HEK293 (cell line): ENCODE results near the gene ZSCAN4.

ENCODE experiments used
- GLI2 ChIP-seq: fragments of 450-650 bp; formaldehyde crosslinking; IDR thresholded peaks from 2 replicates; pipeline ENCODE4; 2017; ENCODE audit warnings: missing biosample characterization, missing genetic modification characterization, low read depth, borderline replicate concordance
- ZBTB17 ChIP-seq: fragments of 450-650 bp; formaldehyde crosslinking; IDR thresholded peaks from 2 replicates; pipeline ENCODE4 v1.5.1; 2016; ENCODE audit warnings: missing biosample characterization, missing genetic modification characterization
- ZBTB20 ChIP-seq: fragments of 450-650 bp; formaldehyde crosslinking; IDR thresholded peaks from 2 replicates; pipeline ENCODE4 v1.5.1; 2016; ENCODE audit warnings: missing biosample characterization, missing genetic modification characterization
- ZNF624 ChIP-seq: fragments of 450-650 bp; formaldehyde crosslinking; IDR thresholded peaks from 2 replicates; pipeline ENCODE4 v1.5.1; 2017; ENCODE audit warnings: missing biosample characterization, missing genetic modification characterization
- ZNF670 ChIP-seq: fragments of 450-650 bp; formaldehyde crosslinking; IDR thresholded peaks from 2 replicates; pipeline ENCODE4 v1.5.1; 2016; ENCODE audit warnings: missing biosample characterization, missing genetic modification characterization, low read depth
- TF ChIP-seq, protein P1 (sequence below): fragments of 450-650 bp; formaldehyde crosslinking; IDR thresholded peaks from 2 replicates; pipeline ENCODE4 v1.5.1; 2016; ENCODE audit warnings: missing biosample characterization, missing genetic modification characterization

GRCh38 chr19:57632987-57633831 is 35.5 kb upstream of the ZSCAN4 start, which contains the start of gene ZNF211:
- TF ChIP-seq GLI2 (tag by site-specific recombination), result no peak
- TF ChIP-seq, protein P1, sequence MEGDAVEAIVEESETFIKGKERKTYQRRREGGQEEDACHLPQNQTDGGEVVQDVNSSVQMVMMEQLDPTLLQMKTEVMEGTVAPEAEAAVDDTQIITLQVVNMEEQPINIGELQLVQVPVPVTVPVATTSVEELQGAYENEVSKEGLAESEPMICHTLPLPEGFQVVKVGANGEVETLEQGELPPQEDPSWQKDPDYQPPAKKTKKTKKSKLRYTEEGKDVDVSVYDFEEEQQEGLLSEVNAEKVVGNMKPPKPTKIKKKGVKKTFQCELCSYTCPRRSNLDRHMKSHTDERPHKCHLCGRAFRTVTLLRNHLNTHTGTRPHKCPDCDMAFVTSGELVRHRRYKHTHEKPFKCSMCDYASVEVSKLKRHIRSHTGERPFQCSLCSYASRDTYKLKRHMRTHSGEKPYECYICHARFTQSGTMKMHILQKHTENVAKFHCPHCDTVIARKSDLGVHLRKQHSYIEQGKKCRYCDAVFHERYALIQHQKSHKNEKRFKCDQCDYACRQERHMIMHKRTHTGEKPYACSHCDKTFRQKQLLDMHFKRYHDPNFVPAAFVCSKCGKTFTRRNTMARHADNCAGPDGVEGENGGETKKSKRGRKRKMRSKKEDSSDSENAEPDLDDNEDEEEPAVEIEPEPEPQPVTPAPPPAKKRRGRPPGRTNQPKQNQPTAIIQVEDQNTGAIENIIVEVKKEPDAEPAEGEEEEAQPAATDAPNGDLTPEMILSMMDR (tag by site-specific recombination), result no peak
- TF ChIP-seq ZBTB17 (tag by site-specific recombination), result peak; percentile 34; the same call in 1 of the 2 replicates
- TF ChIP-seq ZNF670 (tag by site-specific recombination), result no peak
- TF ChIP-seq ZBTB20 (tag by site-specific recombination), result peak; percentile 62; the same call in 1 of the 2 replicates
- TF ChIP-seq ZNF624 (tag by site-specific recombination), result no peak
